Endothelial cell of umbilical vein (primary cell): Measurements from ENCODE around the gene NAV2. TPM values are rescaled to one million over a fixed set of nuclear protein-coding genes. Genes with fewer than 3 reads are reported as not detected.

Experiments
- BruUV-seq: library from RNA; stranded (reverse); fragments of 400-500 nt; replicated peaks from 2 replicates; lab custom pipeline; 2021; lab: Mats Ljungman, UMichigan
- CTCF ChIA-PET: fragments of 300-600, 350-600 bp; sonication (Branson Sonifier 250); formaldehyde crosslinking; loops from one replicate; lab custom pipeline; 2021; ENCODE audit warnings: antibody characterized with exemption, inconsistent platforms; lab: Charles Lee
- POLR2A ChIA-PET: fragments of 300-600, 350-600 bp; sonication (Branson Sonifier 250); formaldehyde crosslinking; loops from one replicate; lab custom pipeline; 2021; ENCODE audit warnings: antibody characterized with exemption, inconsistent platforms; lab: Charles Lee
- DNase-seq: peaks from one replicate; pipeline ENCODE4 v3.0.0-alpha.2; 2011; ENCODE audit warnings: low read depth, low spot score
- FAIRE-seq: peaks from 2 replicates; lab custom pipeline; 2011; peaks lifted over from hg19 to GRCh38; lab: Jason Lieb, UNC
- H2AFZ ChIP-seq: 2 replicates; pipeline ENCODE4 v1.6.0; 2012; ENCODE audit warnings: low read depth, low read length, control low read depth, inconsistent platforms
- H3K27ac ChIP-seq: 2 replicates; pipeline ENCODE4 v1.5.1; 2011; ENCODE audit warnings: low read depth, mild to moderate bottlenecking, control low read depth, low read length, moderate library complexity; ENCODE audit not compliant: insufficient read depth
- H3K27me3 ChIP-seq, 2 experiments: 2 replicates each; pipeline versions ENCODE4 v1.6.0 to v1.6.1; 2011; ENCODE audit warnings: low read length in 2 of 2, mixed read lengths in 1 of 2; ENCODE audit not compliant: control insufficient read depth in 2 of 2, insufficient read depth in 2 of 2
- H3K36me3 ChIP-seq, 2 experiments: 2 replicates in 1 of 2; 3 replicates in 1 of 2; pipeline ENCODE4 v1.5.1; 2011; ENCODE audit warnings: low read length in 2 of 2, mild to moderate bottlenecking in 1 of 2, moderate library complexity in 1 of 2; ENCODE audit not compliant: control insufficient read depth in 2 of 2, insufficient read depth in 2 of 2; ENCODE audit errors: extremely low read depth in 1 of 2
- H3K4me1 ChIP-seq: 3 replicates; pipeline ENCODE4 v1.5.1; 2011; ENCODE audit warnings: mild to moderate bottlenecking, low read length; ENCODE audit not compliant: control insufficient read depth, insufficient read depth; ENCODE audit errors: extremely low read depth
- H3K4me2 ChIP-seq: 2 replicates; pipeline ENCODE4 v1.6.1; 2011; ENCODE audit warnings: low read length, control low read depth, mixed read lengths; ENCODE audit not compliant: insufficient read depth
- H3K4me3 ChIP-seq, 3 experiments: fragments of 200-600 bp in 1 of 3; sonication (generic), shearing (Covaris generic) in 1 of 3; replicated peaks in 1 of 3; 2 replicates each; pipeline ENCODE4 v1.5.1; 2011 to 2016; ENCODE audit warnings: control low read depth in 3 of 3, low read length in 3 of 3, mild to moderate bottlenecking in 2 of 3, inconsistent platforms in 1 of 3, low read depth in 1 of 3, moderate library complexity in 1 of 3; ENCODE audit not compliant: insufficient read depth in 1 of 3
- H3K79me2 ChIP-seq: 2 replicates; pipeline ENCODE4 v1.6.0; 2012; ENCODE audit warnings: low read length, inconsistent platforms; ENCODE audit not compliant: control insufficient read depth, insufficient read depth
- H3K9ac ChIP-seq: replicated peaks from 2 replicates; pipeline ENCODE3; 2011; ENCODE audit warnings: low read length, control low read depth; ENCODE audit not compliant: insufficient read depth; ENCODE audit errors: extremely low read depth
- H3K9me1 ChIP-seq: replicated peaks from 3 replicates; pipeline ENCODE4 v1.6.0; 2011; ENCODE audit warnings: mild to moderate bottlenecking, low read length; ENCODE audit not compliant: control insufficient read depth, insufficient read depth; ENCODE audit errors: extremely low read depth
- H3K9me3 ChIP-seq: replicated peaks from 2 replicates; pipeline ENCODE4 v1.5.1; 2012; ENCODE audit warnings: low read length, inconsistent platforms; ENCODE audit not compliant: control insufficient read depth, insufficient read depth
- H4K20me1 ChIP-seq: replicated peaks from 2 replicates; pipeline ENCODE3; 2011; ENCODE audit warnings: mild to moderate bottlenecking, low read length; ENCODE audit not compliant: control insufficient read depth, insufficient read depth; ENCODE audit errors: extremely low read depth
- EZH2 ChIP-seq: IDR thresholded peaks from 2 replicates; pipeline ENCODE4 v1.6.1; 2012; ENCODE audit warnings: borderline replicate concordance, low read depth, mild to moderate bottlenecking, moderate library complexity, low read length, inconsistent platforms; ENCODE audit not compliant: severe bottlenecking
- FOS ChIP-seq: IDR thresholded peaks from 2 replicates; pipeline ENCODE4 v1.6.1; 2011; ENCODE audit warnings: mild to moderate bottlenecking, low read length, moderate library complexity, borderline replicate concordance; ENCODE audit not compliant: insufficient read depth
- GATA2 ChIP-seq: IDR thresholded peaks from 2 replicates; pipeline ENCODE4 v1.7.0; 2011; ENCODE audit warnings: low read depth, mild to moderate bottlenecking, moderate library complexity, mixed read lengths, low read length; ENCODE audit not compliant: insufficient read length, insufficient read depth
- JUN ChIP-seq: IDR thresholded peaks from 2 replicates; pipeline ENCODE4 v1.6.1; 2011; ENCODE audit warnings: borderline replicate concordance, low read depth; ENCODE audit not compliant: insufficient read length, insufficient read depth
- MYC ChIP-seq: IDR thresholded peaks from one replicate; pipeline ENCODE4 v1.6.1; 2011; ENCODE audit warnings: mild to moderate bottlenecking, low read depth, low read length
- POLR2A ChIP-seq: IDR thresholded peaks from 2 replicates; pipeline ENCODE4 v1.6.1; 2012; ENCODE audit warnings: low read depth, mild to moderate bottlenecking, control low read depth, low read length
- POLR2AphosphoS5 ChIP-seq: IDR thresholded peaks from 2 replicates; pipeline ENCODE4 v1.6.1; 2012; ENCODE audit warnings: low read depth, mild to moderate bottlenecking, control low read depth, low read length, moderate library complexity; ENCODE audit not compliant: insufficient read depth
- dilution Hi-C: fragments of 300-500 bp; cut with MboI; formaldehyde crosslinking; loops from one replicate; pipeline ENCODE4 v1.15.0; 2019; ENCODE audit warnings: low sequenced_read_pairs; ENCODE audit not compliant: extremely low pct_ligation_motif_present
- intact Hi-C: fragments of 100-400 bp; cut with micrococcal nuclease; formaldehyde crosslinking; loops from one replicate; pipeline ENCODE4 v1.10.0; 2022
- polyA plus RNA-seq, 4 experiments: library from polyadenylated mRNA; depleted of rRNA in 3 of 4; stranded (reverse) in 3 of 4; unstranded in 1 of 4; fragments of >200 nt; gene quantifications; 2 replicates each; pipeline versions ENCODE4 v1.2.1 to v1.2.3, GENCODE V29; 2011 to 2012; ENCODE audit warnings: missing spikeins in 1 of 4
- total RNA-seq: library from RNA; stranded (reverse); gene quantifications from 2 replicates; pipeline ENCODE4 v1.2.3, GENCODE V29; 2021
- TF ChIP-seq, protein P1 (sequence below), 2 donors: IDR thresholded peaks; 1 replicate in 1 of 2; 2 replicates in 1 of 2; pipeline ENCODE4 v1.5.1; 2011; ENCODE audit warnings: low read length in 2 of 2, mild to moderate bottlenecking in 2 of 2, moderate library complexity in 2 of 2, control low read depth in 1 of 2, inconsistent platforms in 1 of 2, low read depth in 1 of 2; ENCODE audit not compliant: insufficient read depth in 1 of 2; ENCODE audit errors: extremely low read depth in 1 of 2
- TF ChIP-seq, protein P2 (sequence below): IDR thresholded peaks from 2 replicates; pipeline ENCODE4 v1.6.1; 2011; ENCODE audit not compliant: insufficient read depth, insufficient read length

The NAV2 gene
- total and polyA plus RNA-seq, 2 donors (not counting 3 experiments of a cell fraction or from before 2014, with no cell fraction given) = 10.9 to 68.0 TPM

DNA sequence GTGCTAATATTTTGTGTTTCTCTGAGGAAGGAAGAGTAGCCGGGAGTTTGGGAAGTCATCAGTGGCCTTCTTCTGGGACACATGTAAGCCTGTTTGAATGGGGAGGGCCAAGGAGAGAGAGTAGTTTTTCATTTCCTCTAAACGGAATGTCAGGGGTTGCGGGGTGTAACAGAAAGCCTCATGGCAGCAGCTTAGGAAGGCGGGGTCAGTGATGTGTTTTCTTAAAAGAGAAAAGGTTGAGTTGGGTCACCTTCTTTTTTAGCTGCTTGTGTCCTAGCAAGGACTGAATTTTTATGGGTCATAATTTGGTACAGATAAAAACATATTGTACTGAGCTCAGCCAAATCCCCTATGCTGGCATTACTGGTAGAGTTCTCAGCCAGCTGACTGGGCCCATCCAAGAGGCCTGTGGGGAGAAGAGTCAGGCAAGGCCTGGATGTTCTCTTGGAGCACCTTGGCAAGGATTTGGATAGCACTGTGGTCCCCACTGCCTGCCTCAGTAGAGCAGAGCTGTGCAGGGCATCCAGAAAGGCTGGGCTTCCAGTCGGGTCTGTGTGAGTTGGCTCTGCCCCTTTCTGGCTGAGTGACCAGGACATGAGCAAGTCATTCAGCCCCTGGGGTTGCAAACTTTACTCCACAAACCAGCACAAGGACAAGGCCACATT is 29.4 kb upstream of the NAV2 start:
- no peaks in the 10 kb centered on the region for H3K9me3 ChIP-seq
- dilution Hi-C loops (no loop called here), intact Hi-C loops (no loop called here)
- H3K79me2 ChIP-seq = no peaks in the 10 kb centered on the region
- H3K4me2 ChIP-seq = no peak overlapping the region
- peaks cover 33% of the 10 kb centered on the region for H3K4me1 ChIP-seq
- no peaks in the 10 kb centered on the region for H3K9me1 ChIP-seq
- H3K9ac ChIP-seq = no peak overlapping the region
- peak overlapping the region; percentile 32 for H2AFZ ChIP-seq
- ChIA-PET CTCF (interaction anchor here (0.9 to 1.9 kb wide), 8 partner anchors 9 to 119 kb away, joined by 3 to 8 read pairs (median 3); no protein-coding TSS in a partner anchor), POLR2A (no interaction called here)
- H4K20me1 ChIP-seq = no peaks in the 10 kb centered on the region
- no peaks in the 10 kb centered on the region for H3K27me3 ChIP-seq
- peak; percentile 21 for DNase-seq
- FAIRE-seq = peak; percentile 12
- BruUV-seq = no TSS peak
- H3K27ac ChIP-seq = no peak overlapping the region
- H3K36me3 ChIP-seq = no peaks in the 10 kb centered on the region
- no peak overlapping the region for H3K4me3 ChIP-seq
- TF ChIP-seq, protein P1, sequence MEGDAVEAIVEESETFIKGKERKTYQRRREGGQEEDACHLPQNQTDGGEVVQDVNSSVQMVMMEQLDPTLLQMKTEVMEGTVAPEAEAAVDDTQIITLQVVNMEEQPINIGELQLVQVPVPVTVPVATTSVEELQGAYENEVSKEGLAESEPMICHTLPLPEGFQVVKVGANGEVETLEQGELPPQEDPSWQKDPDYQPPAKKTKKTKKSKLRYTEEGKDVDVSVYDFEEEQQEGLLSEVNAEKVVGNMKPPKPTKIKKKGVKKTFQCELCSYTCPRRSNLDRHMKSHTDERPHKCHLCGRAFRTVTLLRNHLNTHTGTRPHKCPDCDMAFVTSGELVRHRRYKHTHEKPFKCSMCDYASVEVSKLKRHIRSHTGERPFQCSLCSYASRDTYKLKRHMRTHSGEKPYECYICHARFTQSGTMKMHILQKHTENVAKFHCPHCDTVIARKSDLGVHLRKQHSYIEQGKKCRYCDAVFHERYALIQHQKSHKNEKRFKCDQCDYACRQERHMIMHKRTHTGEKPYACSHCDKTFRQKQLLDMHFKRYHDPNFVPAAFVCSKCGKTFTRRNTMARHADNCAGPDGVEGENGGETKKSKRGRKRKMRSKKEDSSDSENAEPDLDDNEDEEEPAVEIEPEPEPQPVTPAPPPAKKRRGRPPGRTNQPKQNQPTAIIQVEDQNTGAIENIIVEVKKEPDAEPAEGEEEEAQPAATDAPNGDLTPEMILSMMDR (IDR thresholded peaks at IDR 0.05; ENCODE audit: extremely low read depth in 1 of 2, insufficient read depth in 1 of 2, low read depth in 1 of 2, low read length in 2 of 2) = no peak
- TF ChIP-seq FOS (no peak), EZH2 (no peak), MYC (no peak), JUN (no peak), POLR2A (no peak), GATA2 (no peak), POLR2AphosphoS5 (no peak)
- TF ChIP-seq, protein P2, sequence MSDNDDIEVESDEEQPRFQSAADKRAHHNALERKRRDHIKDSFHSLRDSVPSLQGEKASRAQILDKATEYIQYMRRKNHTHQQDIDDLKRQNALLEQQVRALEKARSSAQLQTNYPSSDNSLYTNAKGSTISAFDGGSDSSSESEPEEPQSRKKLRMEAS = no peak
